Gastroesophageal sphincter (tissue), 4 donors: ENCODE results near the gene WWC1. TPM values are rescaled to one million over a fixed set of nuclear protein-coding genes. Genes with fewer than 3 reads are reported as not detected.
"Not testable (repeated sequence)": the region's sequence is repeated elsewhere in the genome, so short reads cannot be mapped to it uniquely, and the experiment has no call there.

ENCODE experiments used
- ATAC-seq: fragments of 150-250 bp; one replicate; pipeline ENCODE4 v1.9.1; 2016; ENCODE audit warnings: mild to moderate bottlenecking, moderate library complexity
- H3K27ac ChIP-seq, 4 donors: fragments of 200-600 bp; sonication (generic) in 3 of 4; 1 replicate in 3 of 4; 2 replicates in 1 of 4; pipeline ENCODE4 v1.5.1; 2016 to 2019
- H3K27me3 ChIP-seq: fragments of 200-600 bp; sonication (generic); one replicate; pipeline ENCODE4 v1.5.1; 2019
- H3K36me3 ChIP-seq, 2 donors: fragments of 200-600 bp; sonication (generic); one replicate each; pipeline ENCODE4 v1.5.1; 2019; ENCODE audit warnings: control low read depth in 1 of 2
- H3K4me1 ChIP-seq, 3 donors: fragments of 200-600 bp; sonication (generic); 1 replicate in 2 of 3; 2 replicates in 1 of 3; pipeline ENCODE4 v1.5.1; 2016 to 2019; ENCODE audit warnings: control low read depth in 2 of 3
- H3K4me3 ChIP-seq, 2 donors: fragments of 200-600 bp; sonication (generic); one replicate each; pipeline ENCODE4 v1.5.1; 2019; ENCODE audit warnings: mild to moderate bottlenecking in 1 of 2, moderate library complexity in 1 of 2
- H3K9me3 ChIP-seq, 3 donors: fragments of 200-600 bp; sonication (generic); one replicate each; pipeline ENCODE4 v1.5.1; 2017 to 2019; ENCODE audit warnings: control low read depth in 2 of 3
- EP300 ChIP-seq: sonication (generic); formaldehyde crosslinking; IDR thresholded peaks from one replicate; pipeline ENCODE4 v1.6.1; 2017; ENCODE audit warnings: antibody characterized with exemption, mild to moderate bottlenecking
- POLR2A ChIP-seq, 2 donors: fragments of 450-650 bp; IDR thresholded peaks; one replicate each; pipeline ENCODE4 v1.6.1; 2017; ENCODE audit warnings: antibody characterized with exemption in 2 of 2, mild to moderate bottlenecking in 2 of 2, moderate library complexity in 1 of 2
- POLR2AphosphoS5 ChIP-seq: sonication (generic); formaldehyde crosslinking; IDR thresholded peaks from one replicate; pipeline ENCODE4 v1.6.1; 2017; ENCODE audit warnings: antibody characterized with exemption
- WGBS, 2 donors: methylation state at CpG; one replicate each; pipeline ENCODE4 v1.1.5; 2018; ENCODE audit warnings: low coverage in 1 of 2; 5-methylcytosine and 5-hydroxymethylcytosine counted together
- total RNA-seq, 4 donors: library from RNA; depleted of rRNA; stranded (reverse); fragments of >200 nt; gene quantifications; one replicate each; pipeline ENCODE4 v1.1.0, GENCODE V29; 2016
- TF ChIP-seq, protein P1 (sequence below), 4 experiments: fragments of 200-600 bp in 2 of 4; fragments of 450-650 bp in 2 of 4; sonication (generic) in 1 of 4; IDR thresholded peaks; one replicate each; pipeline ENCODE4 v1.5.1; 2017 to 2019; ENCODE audit warnings: antibody characterized with exemption in 4 of 4, mild to moderate bottlenecking in 2 of 4, moderate library complexity in 2 of 4

Gene WWC1
- total RNA-seq, 4 donors from 2014 or later: 0.67 to 6.9 (median 3.8) TPM

DNA sequence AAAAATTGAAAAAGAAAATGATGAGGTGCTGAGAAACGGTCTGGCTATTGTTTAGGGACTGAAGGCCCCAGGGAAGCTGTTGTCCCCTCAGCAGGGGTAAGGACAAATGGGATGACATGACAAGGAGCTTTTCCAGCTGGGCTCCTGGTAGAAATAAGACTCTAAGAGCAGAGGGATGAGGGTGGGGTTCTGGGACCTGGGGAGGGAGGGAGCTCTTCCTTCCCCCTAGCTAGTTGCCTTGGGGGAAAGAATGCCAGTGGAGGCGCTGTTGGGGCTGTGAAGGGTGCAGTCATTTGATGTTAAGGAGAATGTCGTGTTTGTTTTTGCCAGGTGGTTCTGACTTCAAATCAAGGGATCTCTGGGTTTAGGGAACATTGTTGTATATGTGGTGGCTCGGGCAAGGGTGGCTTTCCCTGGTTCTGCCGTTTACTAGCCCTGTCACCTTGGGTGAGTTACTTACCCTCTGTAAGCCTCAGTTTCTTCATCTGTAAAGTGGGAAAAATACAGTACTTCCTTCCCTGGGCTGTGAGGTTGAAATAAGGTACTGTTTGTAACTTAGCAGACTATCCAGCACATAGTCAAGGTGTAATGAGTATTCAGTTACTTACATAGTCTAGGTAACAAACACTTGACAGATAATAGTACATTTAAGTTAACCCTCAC, 47.8 kb downstream of the WWC1 start:
- Histone ChIP-seq H3K27ac (no peak overlapping the region), H3K27me3 (no peaks in the 10 kb centered on the region), H3K4me3 (no peak overlapping the region), H3K9me3 (no peaks in the 10 kb centered on the region), H3K36me3 (no peaks in the 10 kb centered on the region), H3K4me1 (peaks cover 0 to 10% (median 0%) of the 10 kb centered on the region in 3 donors)
- WGBS, 2 donors: 32 to 41% methylated on average over 3 to 5 of the region's 5 CpGs
- ATAC-seq: no peak
- TF ChIP-seq POLR2AphosphoS5 (no peak), POLR2A (IDR thresholded peaks at IDR 0.05) (no peak), EP300 (no peak)
- TF ChIP-seq, protein P1, sequence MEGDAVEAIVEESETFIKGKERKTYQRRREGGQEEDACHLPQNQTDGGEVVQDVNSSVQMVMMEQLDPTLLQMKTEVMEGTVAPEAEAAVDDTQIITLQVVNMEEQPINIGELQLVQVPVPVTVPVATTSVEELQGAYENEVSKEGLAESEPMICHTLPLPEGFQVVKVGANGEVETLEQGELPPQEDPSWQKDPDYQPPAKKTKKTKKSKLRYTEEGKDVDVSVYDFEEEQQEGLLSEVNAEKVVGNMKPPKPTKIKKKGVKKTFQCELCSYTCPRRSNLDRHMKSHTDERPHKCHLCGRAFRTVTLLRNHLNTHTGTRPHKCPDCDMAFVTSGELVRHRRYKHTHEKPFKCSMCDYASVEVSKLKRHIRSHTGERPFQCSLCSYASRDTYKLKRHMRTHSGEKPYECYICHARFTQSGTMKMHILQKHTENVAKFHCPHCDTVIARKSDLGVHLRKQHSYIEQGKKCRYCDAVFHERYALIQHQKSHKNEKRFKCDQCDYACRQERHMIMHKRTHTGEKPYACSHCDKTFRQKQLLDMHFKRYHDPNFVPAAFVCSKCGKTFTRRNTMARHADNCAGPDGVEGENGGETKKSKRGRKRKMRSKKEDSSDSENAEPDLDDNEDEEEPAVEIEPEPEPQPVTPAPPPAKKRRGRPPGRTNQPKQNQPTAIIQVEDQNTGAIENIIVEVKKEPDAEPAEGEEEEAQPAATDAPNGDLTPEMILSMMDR (IDR thresholded peaks at IDR 0.05): no peak

DNA sequence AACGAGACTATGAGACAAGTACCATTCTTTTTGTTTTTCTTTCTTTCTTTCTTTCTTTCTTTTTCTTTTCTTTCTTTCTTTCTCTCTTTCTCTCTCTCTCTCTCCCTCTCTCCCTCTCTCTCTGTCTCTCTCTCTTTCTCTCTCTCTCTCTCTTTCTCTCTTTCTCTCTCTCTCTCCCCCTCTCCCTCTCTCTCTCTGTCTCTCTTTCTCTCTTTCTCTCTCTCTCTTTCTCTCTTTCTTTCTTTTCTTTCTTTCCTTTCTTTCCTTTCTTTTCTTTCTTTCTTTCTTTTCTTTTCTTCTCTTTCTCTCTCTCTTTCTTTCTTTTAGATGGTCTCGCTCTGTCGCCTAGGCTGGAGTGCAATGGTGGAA, 48.3 kb downstream of the WWC1 start:
- not testable (repeated sequence) for H3K36me3 ChIP-seq, H3K4me1 ChIP-seq, H3K9me3 ChIP-seq, H3K4me3 ChIP-seq, ATAC-seq, H3K27ac ChIP-seq, H3K27me3 ChIP-seq
- WGBS, 2 donors: 89 to 90% methylated on average over 1 to 2 of the region's 3 CpGs

DNA sequence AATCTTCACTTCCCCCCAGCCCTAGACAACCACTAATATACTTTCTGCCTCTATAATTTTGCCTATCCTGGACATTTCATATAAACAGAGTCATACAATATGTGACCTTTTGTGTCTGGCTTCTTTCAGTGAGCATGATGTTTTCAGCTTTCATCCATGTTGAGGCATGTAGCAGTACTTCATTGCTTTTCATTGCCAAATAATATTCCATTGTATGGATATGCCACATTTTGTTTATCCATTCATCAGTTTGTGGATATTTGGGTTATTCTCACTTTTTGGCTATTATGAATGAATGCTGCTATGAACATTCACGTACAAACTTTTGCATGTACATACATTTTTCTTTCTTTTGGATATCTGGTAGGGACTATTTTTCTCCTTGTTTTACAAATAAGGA, 49.0 kb downstream of the WWC1 start:
- H3K9me3 ChIP-seq: no peaks in the 10 kb centered on the region
- H3K36me3 ChIP-seq: no peaks in the 10 kb centered on the region
- no peaks in the 10 kb centered on the region for H3K27me3 ChIP-seq
- ATAC-seq: no peak
- TF ChIP-seq POLR2A (IDR thresholded peaks at IDR 0.05) (no peak), EP300 (no peak), POLR2AphosphoS5 (no peak)
- TF ChIP-seq, protein P1 (IDR thresholded peaks at IDR 0.05): no peak
- H3K4me3 ChIP-seq: no peak overlapping the region
- WGBS, 2 donors: 100% methylated on average over 1 of the region's 1 CpG
- H3K4me1 ChIP-seq: no peaks in the 10 kb centered on the region
- H3K27ac ChIP-seq: no peak overlapping the region

DNA sequence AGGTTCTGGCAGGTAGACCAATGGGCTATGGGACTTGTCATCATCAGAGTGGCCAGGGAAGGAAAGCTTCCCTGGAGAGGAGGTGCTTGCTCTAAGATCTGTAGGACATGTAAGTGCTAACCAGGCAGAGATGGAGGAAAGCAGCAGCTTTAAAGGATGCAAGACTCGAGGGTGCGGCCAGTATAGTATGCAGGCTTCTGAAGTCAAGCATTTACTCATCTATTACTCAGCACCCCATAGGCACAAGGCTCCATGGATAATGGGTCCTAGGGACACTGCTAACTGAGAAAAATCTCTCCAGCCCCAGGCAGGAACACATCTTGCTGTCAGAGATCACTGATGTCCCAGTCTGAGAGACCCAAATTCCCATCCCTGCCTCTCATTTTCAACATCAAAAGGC, 49.7 kb downstream of the WWC1 start:
- no peak overlapping the region for H3K4me3 ChIP-seq
- H3K27me3 ChIP-seq: no peaks in the 10 kb centered on the region
- H3K4me1 ChIP-seq: no peaks in the 10 kb centered on the region
- no peak overlapping the region for H3K27ac ChIP-seq
- no peaks in the 10 kb centered on the region for H3K9me3 ChIP-seq
- TF ChIP-seq POLR2A (IDR thresholded peaks at IDR 0.05) (no peak), POLR2AphosphoS5 (no peak), EP300 (no peak)
- TF ChIP-seq, protein P1 (IDR thresholded peaks at IDR 0.05): no peak
- H3K36me3 ChIP-seq: no peaks in the 10 kb centered on the region
- no peak for ATAC-seq
- 92% methylated on average over 2 of the region's 2 CpGs for WGBS, 2 donors

DNA sequence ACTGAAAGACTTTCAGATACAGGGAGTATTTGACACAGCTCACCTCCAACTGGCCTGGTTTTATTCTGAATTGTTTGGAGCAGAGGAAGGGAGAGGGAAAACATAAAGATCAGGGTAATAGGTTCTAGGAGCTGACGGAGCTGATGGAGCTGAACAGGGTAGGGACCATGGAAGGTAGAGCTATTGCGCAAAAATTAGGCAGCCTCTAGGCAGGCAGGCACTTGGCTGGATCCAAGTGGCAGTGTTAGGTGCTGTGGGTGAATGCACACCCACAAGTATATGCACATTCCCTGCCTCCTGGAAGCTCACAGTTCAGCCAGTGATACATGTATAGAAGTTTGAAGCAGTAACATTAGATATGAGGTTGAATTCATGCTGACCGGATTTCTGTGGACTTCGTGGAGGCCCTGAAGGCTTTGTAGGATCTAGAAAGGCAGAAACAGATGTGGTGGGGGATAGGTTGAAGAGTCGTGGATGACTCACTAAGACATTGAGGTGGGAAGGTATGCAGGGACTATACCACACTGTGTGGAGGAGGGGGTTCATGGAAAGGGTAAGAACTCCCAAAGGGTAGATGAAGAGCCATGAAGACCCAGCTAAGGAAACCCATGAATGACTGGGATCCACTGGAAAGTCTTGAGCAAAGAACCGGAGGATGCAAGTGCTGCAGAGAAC, 50.8 kb downstream of the WWC1 start:
- no peak for ATAC-seq
- 92 to 94% methylated on average over 5 to 6 of the region's 6 CpGs for WGBS, 2 donors
- Histone ChIP-seq H3K27me3 (no peaks in the 10 kb centered on the region), H3K4me3 (no peak overlapping the region), H3K27ac (no peak overlapping the region), H3K36me3 (no peaks in the 10 kb centered on the region), H3K4me1 (no peaks in the 10 kb centered on the region), H3K9me3 (no peaks in the 10 kb centered on the region)
- no peak for TF ChIP-seq POLR2A (IDR thresholded peaks at IDR 0.05)
- TF ChIP-seq EP300: no peak
- TF ChIP-seq, protein P1 (IDR thresholded peaks at IDR 0.05): no peak
